Stomach (tissue), 4 donors: ENCODE measurements around the gene CLUH.

Experiments
- POLR2A ChIP-seq, 4 donors: fragments of 450-650 bp; IDR thresholded peaks; one replicate each; pipeline ENCODE4 v1.6.1; 2016; ENCODE audit warnings: antibody characterized with exemption in 4 of 4, control low read depth in 2 of 4, mild to moderate bottlenecking in 1 of 4, moderate library complexity in 1 of 4
- POLR2AphosphoS5 ChIP-seq, 3 donors: sonication (generic); formaldehyde crosslinking; IDR thresholded peaks; one replicate each; pipeline ENCODE4 v1.6.1; 2016; ENCODE audit warnings: antibody characterized with exemption in 3 of 3
- TF ChIP-seq, protein P1 (sequence below), 7 experiments: fragments of 450-650 bp in 4 of 7; fragments of 200-600 bp in 3 of 7; sonication (generic) in 3 of 7; IDR thresholded peaks; one replicate each; pipeline ENCODE4 v1.5.1; 2016 to 2019; ENCODE audit warnings: antibody characterized with exemption in 7 of 7, control low read depth in 2 of 7, mild to moderate bottlenecking in 1 of 7

GRCh38 chr17:2708585-2709182, 2.9 kb downstream of the CLUH start:
- TF ChIP-seq, protein P1, sequence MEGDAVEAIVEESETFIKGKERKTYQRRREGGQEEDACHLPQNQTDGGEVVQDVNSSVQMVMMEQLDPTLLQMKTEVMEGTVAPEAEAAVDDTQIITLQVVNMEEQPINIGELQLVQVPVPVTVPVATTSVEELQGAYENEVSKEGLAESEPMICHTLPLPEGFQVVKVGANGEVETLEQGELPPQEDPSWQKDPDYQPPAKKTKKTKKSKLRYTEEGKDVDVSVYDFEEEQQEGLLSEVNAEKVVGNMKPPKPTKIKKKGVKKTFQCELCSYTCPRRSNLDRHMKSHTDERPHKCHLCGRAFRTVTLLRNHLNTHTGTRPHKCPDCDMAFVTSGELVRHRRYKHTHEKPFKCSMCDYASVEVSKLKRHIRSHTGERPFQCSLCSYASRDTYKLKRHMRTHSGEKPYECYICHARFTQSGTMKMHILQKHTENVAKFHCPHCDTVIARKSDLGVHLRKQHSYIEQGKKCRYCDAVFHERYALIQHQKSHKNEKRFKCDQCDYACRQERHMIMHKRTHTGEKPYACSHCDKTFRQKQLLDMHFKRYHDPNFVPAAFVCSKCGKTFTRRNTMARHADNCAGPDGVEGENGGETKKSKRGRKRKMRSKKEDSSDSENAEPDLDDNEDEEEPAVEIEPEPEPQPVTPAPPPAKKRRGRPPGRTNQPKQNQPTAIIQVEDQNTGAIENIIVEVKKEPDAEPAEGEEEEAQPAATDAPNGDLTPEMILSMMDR (IDR thresholded peaks at IDR 0.05): no peak
- TF ChIP-seq POLR2A (IDR thresholded peaks at IDR 0.05) (no peak), POLR2AphosphoS5 (IDR thresholded peaks at IDR 0.05) (no peak)
